CD4-positive, alpha-beta T cell (primary cell): Measurements from ENCODE around the gene AFG3L2. TPM values are rescaled to one million over a fixed set of nuclear protein-coding genes. Genes with fewer than 3 reads are reported as not detected.

Experiments used
- ATAC-seq: fragments of 200-7000 bp; cut with Tn5 transposase; one replicate; pipeline ENCODE4 v1.10.0; 2022; ENCODE audit warnings: mild to moderate bottlenecking; ENCODE audit not compliant: poor library complexity
- CTCF ChIA-PET: fragments of 350-600 bp; sonication (Branson Sonifier 250); formaldehyde crosslinking; loops from one replicate; lab custom pipeline; 2021; ENCODE audit warnings: antibody characterized with exemption, inconsistent platforms; lab: Charles Lee
- POLR2A ChIA-PET: fragments of 350-600 bp; sonication (Branson Sonifier 250); formaldehyde crosslinking; loops from one replicate; lab custom pipeline; 2021; ENCODE audit warnings: antibody characterized with exemption, inconsistent platforms; lab: Charles Lee
- DNase-seq, 14 experiments: peaks; one replicate each; pipeline ENCODE4 v3.0.0-alpha.2; 2013 to 2020; ENCODE audit warnings: mixed read lengths in 2 of 14
- H3K27ac ChIP-seq, 2 donors: one replicate each; pipeline versions ENCODE4 v1.5.1 to v1.7.0; 2013; ENCODE audit warnings: low read length in 2 of 2, low read depth in 1 of 2, mild to moderate bottlenecking in 1 of 2
- H3K27me3 ChIP-seq, 2 experiments: 1 replicate in 1 of 2; 2 replicates in 1 of 2; pipeline versions ENCODE4 v1.6.1 to v1.7.0; 2013; ENCODE audit warnings: low read length in 2 of 2, control low read depth in 1 of 2, mild to moderate bottlenecking in 1 of 2, moderate library complexity in 1 of 2; ENCODE audit not compliant: insufficient read depth in 2 of 2, control insufficient read depth in 1 of 2
- H3K36me3 ChIP-seq: one replicate; pipeline ENCODE4 v1.6.1; 2013; ENCODE audit warnings: low read length, control low read depth; ENCODE audit not compliant: insufficient read depth
- H3K4me1 ChIP-seq: one replicate; pipeline ENCODE4 v1.6.1; 2013; ENCODE audit warnings: low read length, control low read depth; ENCODE audit not compliant: insufficient read depth
- H3K4me3 ChIP-seq: one replicate; pipeline ENCODE4 v1.5.1; 2013; ENCODE audit warnings: mild to moderate bottlenecking, low read length, moderate library complexity
- H3K9me3 ChIP-seq, 2 experiments: 1 replicate in 1 of 2; 2 replicates in 1 of 2; pipeline versions ENCODE4 v1.6.1 to v1.7.0; 2013; ENCODE audit warnings: low read length in 2 of 2, mild to moderate bottlenecking in 2 of 2, control low read depth in 1 of 2, moderate library complexity in 1 of 2; ENCODE audit not compliant: control insufficient read depth in 1 of 2, insufficient read depth in 1 of 2
- H3K27ac Mint-ChIP-seq: one replicate; pipeline ENCODE4 v1.8.0; 2020; ENCODE audit warnings: mixed read lengths
- H3K27me3 Mint-ChIP-seq: one replicate; pipeline ENCODE4 v1.8.0; 2021; ENCODE audit warnings: mixed read lengths
- H3K36me3 Mint-ChIP-seq: one replicate; pipeline ENCODE4 v1.8.0; 2021; ENCODE audit warnings: low read depth, mixed read lengths
- H3K4me1 Mint-ChIP-seq: one replicate; pipeline ENCODE4 v1.8.0; 2021; ENCODE audit warnings: low read depth, mixed read lengths
- H3K4me3 Mint-ChIP-seq: one replicate; pipeline ENCODE4 v1.8.0; 2020; ENCODE audit warnings: mild to moderate bottlenecking, mixed read lengths
- H3K9me3 Mint-ChIP-seq: one replicate; pipeline ENCODE4 v1.8.0; 2020; ENCODE audit warnings: mixed read lengths
- CTCF ChIP-seq: fragments of 200-600 bp; IDR thresholded peaks from one replicate; pipeline ENCODE4 v1.8.0; 2022; ENCODE audit warnings: antibody characterized with exemption, mild to moderate bottlenecking
- intact Hi-C, 2 experiments: fragments of 100-400 bp; cut with DNase I in 1 of 2; cut with micrococcal nuclease in 1 of 2; formaldehyde crosslinking; loops; one replicate each; pipeline versions ENCODE4 v1.15.1 to v1.9.0; 2023 to 2025; cut with DNase I, micrococcal nuclease
- total RNA-seq, 174 experiments: library from RNA in 2 of 174; stranded (reverse) in 2 of 174; gene quantifications; one replicate each; pipeline ENCODE4 v1.2.3 and lab custom pipeline; 2021 to 2026

Gene AFG3L2
- total RNA-seq, 2 experiments from 2014 or later, result 40.4 to 46.8 TPM

GRCh38 chr18:12302391-12303147, 74.5 kb downstream of the AFG3L2 start:
- H3K27me3 Mint-ChIP-seq, result peaks cover 39% of the 10 kb centered on the region
- intact Hi-C loops, result no loop called here
- Histone ChIP-seq H3K27ac (no peak overlapping the region), H3K4me1 (peaks cover 8% of the 10 kb centered on the region), H3K9me3 (peaks cover 0 to 6% of the 10 kb centered on the region in 2 experiments), H3K27me3 (peaks cover 12 to 21% of the 10 kb centered on the region in 2 experiments), H3K4me3 (no peak overlapping the region), H3K36me3 (no peaks in the 10 kb centered on the region)
- DNase-seq (no peak), ATAC-seq (no peak)
- H3K4me3 Mint-ChIP-seq, result no peak overlapping the region
- no peaks in the 10 kb centered on the region for H3K9me3 Mint-ChIP-seq
- H3K36me3 Mint-ChIP-seq, result no peaks in the 10 kb centered on the region
- peaks cover 11% of the 10 kb centered on the region for H3K4me1 Mint-ChIP-seq
- POLR2A ChIA-PET, result no interaction called here
- CTCF ChIA-PET, result no interaction called here
- no peak overlapping the region for H3K27ac Mint-ChIP-seq
- no peak for TF ChIP-seq CTCF

GRCh38 chr18:12301263-12302005, 75.6 kb downstream of the AFG3L2 start:
- Mint-ChIP-seq H3K36me3 (no peaks in the 10 kb centered on the region), H3K27me3 (peaks cover 32% of the 10 kb centered on the region), H3K27ac (no peak overlapping the region), H3K4me1 (peaks cover under 1% of the 10 kb centered on the region), H3K9me3 (no peaks in the 10 kb centered on the region), H3K4me3 (no peak overlapping the region)
- no peaks in the 10 kb centered on the region for H3K4me1 ChIP-seq
- ChIA-PET POLR2A (no interaction called here), CTCF (no interaction called here)
- H3K27ac ChIP-seq, result no peak overlapping the region
- intact Hi-C loops, result no loop called here
- no peak for ATAC-seq
- peaks cover 10% of the 10 kb centered on the region in 2 experiments for H3K27me3 ChIP-seq
- TF ChIP-seq CTCF, result no peak
- no peaks in the 10 kb centered on the region for H3K36me3 ChIP-seq
- peaks cover 0 to 6% of the 10 kb centered on the region in 2 experiments for H3K9me3 ChIP-seq
- no peak overlapping the region for H3K4me3 ChIP-seq
- no peak for DNase-seq

- DNase-seq (no peak), ATAC-seq (no peak)
- Histone ChIP-seq H3K9me3 (no peaks in the 10 kb centered on the region), H3K4me3 (no peak overlapping the region), H3K36me3 (no peaks in the 10 kb centered on the region), H3K27ac (no peak overlapping the region), H3K4me1 (no peaks in the 10 kb centered on the region), H3K27me3 (peaks cover 0 to 2% of the 10 kb centered on the region in 2 experiments)
- ChIA-PET CTCF (no interaction called here), POLR2A (no interaction called here)
- Mint-ChIP-seq H3K9me3 (no peaks in the 10 kb centered on the region), H3K27me3 (peaks cover 24% of the 10 kb centered on the region), H3K27ac (no peak overlapping the region), H3K36me3 (no peaks in the 10 kb centered on the region), H3K4me3 (no peak overlapping the region), H3K4me1 (no peaks in the 10 kb centered on the region)
- TF ChIP-seq CTCF, result no peak
- intact Hi-C loops, result no loop called here
These were observed 77.2 kb downstream of the AFG3L2 start for GRCh38 chr18:12299862-12300261.
